PC-3 (cell line): ENCODE measurements around the gene RNF151.

Source experiments
- CTCF ChIP-seq: fragments of 300-600 bp; sonication (generic); conservative IDR thresholded peaks from 2 replicates; pipeline ENCODE4 v1.5.1; 2017; ENCODE audit warnings: antibody characterized with exemption, low read depth, mild to moderate bottlenecking, low read length
- EZH2 ChIP-seq: fragments of 300-600 bp; sonication (generic); IDR thresholded peaks from one replicate; pipeline ENCODE4 v1.6.1; 2017; ENCODE audit warnings: antibody characterized with exemption, mild to moderate bottlenecking, low read length; ENCODE audit not compliant: unreplicated experiment
- EZH2phosphoT487 ChIP-seq: fragments of 300-600 bp; sonication (generic); IDR thresholded peaks from 2 replicates; pipeline ENCODE4 v1.6.1; 2018; ENCODE audit warnings: mild to moderate bottlenecking, antibody characterized with exemption, low read length, borderline replicate concordance

- no peak for TF ChIP-seq CTCF
- no peak for TF ChIP-seq EZH2
- TF ChIP-seq EZH2phosphoT487 = no peak
Observed at GRCh38 chr16:1977875-1978268, 11.2 kb downstream of the RNF151 start.
